IMR-90 (cell line): ENCODE data around the gene BRD3. TPM values are rescaled to one million over a fixed set of nuclear protein-coding genes. Genes with fewer than 3 reads are reported as not detected.

Experiments used
- ATAC-seq: fragments of 200-7000 bp; cut with Tn5 transposase; 2 replicates; pipeline ENCODE4 v1.9.1; 2020; ENCODE audit warnings: low read depth, mild to moderate bottlenecking, moderate library complexity
- BruUV-seq: library from RNA; stranded (reverse); fragments of 400-500 nt; replicated peaks from 2 replicates; lab custom pipeline; 2021; lab: Mats Ljungman, UMichigan
- CTCF ChIA-PET: fragments of 300-600 bp; formaldehyde crosslinking; extraction: SDS; loops from one replicate; lab custom pipeline; 2021; ENCODE audit warnings: antibody characterized with exemption; lab: Yijun Ruan, JAX
- POLR2A ChIA-PET: fragments of 300-600 bp; sonication (Branson Sonifier 250); formaldehyde crosslinking; loops from one replicate; lab custom pipeline; 2022; ENCODE audit warnings: antibody characterized with exemption; ENCODE audit not compliant: unreplicated experiment; lab: Charles Lee
- DNase-seq: peaks from one replicate; pipeline ENCODE4 v3.0.0; 2013
- H2AFZ ChIP-seq: replicated peaks from 2 replicates; pipeline ENCODE3; 2013; ENCODE audit warnings: low read length, mild to moderate bottlenecking; ENCODE audit not compliant: poor library complexity
- H2AK5ac ChIP-seq: 2 replicates; pipeline ENCODE4 v1.6.1; 2013; ENCODE audit warnings: low read depth, low read length, inconsistent platforms
- H2AK9ac ChIP-seq: replicated peaks from 2 replicates; pipeline ENCODE3; 2013; ENCODE audit warnings: mild to moderate bottlenecking, low read depth, low read length, moderate library complexity; ENCODE audit not compliant: poor library complexity
- H2BK120ac ChIP-seq: 2 replicates; pipeline ENCODE4 v1.6.1; 2013; ENCODE audit warnings: low read depth, low read length, inconsistent platforms
- H2BK15ac ChIP-seq: 3 replicates; pipeline ENCODE4 v1.6.1; 2013; ENCODE audit warnings: low read depth, low read length, inconsistent platforms
- H2BK20ac ChIP-seq: 2 replicates; pipeline ENCODE4 v1.6.1; 2013; ENCODE audit warnings: low read depth, mild to moderate bottlenecking, inconsistent platforms, low read length, moderate library complexity
- H2BK5ac ChIP-seq: 2 replicates; pipeline ENCODE4 v1.6.1; 2013; ENCODE audit warnings: mild to moderate bottlenecking, low read depth, low read length, inconsistent platforms; ENCODE audit not compliant: poor library complexity, severe bottlenecking
- H3K14ac ChIP-seq: replicated peaks from 2 replicates; pipeline ENCODE4 v1.6.1; 2013; ENCODE audit warnings: low read depth, low read length, inconsistent platforms
- H3K18ac ChIP-seq: 2 replicates; pipeline ENCODE4 v1.6.1; 2013; ENCODE audit warnings: low read depth, low read length, control low read depth
- H3K23ac ChIP-seq: 2 replicates; pipeline ENCODE4 v1.6.1; 2013; ENCODE audit warnings: low read depth, low read length, inconsistent platforms
- H3K27ac ChIP-seq: 2 replicates; pipeline ENCODE4 v1.5.1; 2013; ENCODE audit warnings: mild to moderate bottlenecking, control low read depth, low read length; ENCODE audit not compliant: insufficient read depth
- H3K27me3 ChIP-seq: 2 replicates; pipeline ENCODE4 v1.6.1; 2013; ENCODE audit warnings: low read length; ENCODE audit not compliant: control insufficient read depth, insufficient read depth
- H3K36me3 ChIP-seq: 2 replicates; pipeline ENCODE4 v1.6.1; 2013; ENCODE audit warnings: low read length, mixed read lengths; ENCODE audit not compliant: control insufficient read depth, insufficient read depth
- H3K4ac ChIP-seq: 2 replicates; pipeline ENCODE4 v1.6.1; 2013; ENCODE audit warnings: low read depth, low read length, inconsistent platforms
- H3K4me1 ChIP-seq: 2 replicates; pipeline ENCODE4 v1.6.1; 2013; ENCODE audit warnings: low read length, mixed read lengths; ENCODE audit not compliant: control insufficient read depth, insufficient read depth
- H3K4me2 ChIP-seq: 2 replicates; pipeline ENCODE4 v1.6.1; 2013; ENCODE audit warnings: low read depth, mild to moderate bottlenecking, control low read depth, low read length, moderate library complexity
- H3K4me3 ChIP-seq: 2 replicates; pipeline ENCODE4 v1.5.1; 2013; ENCODE audit warnings: low read depth, mild to moderate bottlenecking, control low read depth, low read length, moderate library complexity; ENCODE audit not compliant: insufficient read depth
- H3K56ac ChIP-seq: 2 replicates; pipeline ENCODE4 v1.6.1; 2013; ENCODE audit warnings: low read length, inconsistent platforms; ENCODE audit not compliant: insufficient read depth; ENCODE audit errors: extremely low read depth
- H3K79me1 ChIP-seq, 2 experiments: 2 replicates each; pipeline ENCODE4 v1.6.1; 2013; ENCODE audit warnings: low read length in 2 of 2, inconsistent platforms in 1 of 2, low read depth in 1 of 2
- H3K9ac ChIP-seq: 2 replicates; pipeline ENCODE4 v1.6.1; 2013; ENCODE audit warnings: low read depth, low read length, control low read depth
- H3K9me1 ChIP-seq: 2 replicates; pipeline ENCODE4 v1.6.1; 2013; ENCODE audit warnings: low read length, inconsistent platforms; ENCODE audit not compliant: insufficient read depth
- H3K9me3 ChIP-seq: 2 replicates; pipeline ENCODE4 v1.6.1; 2013; ENCODE audit warnings: low read length; ENCODE audit not compliant: control insufficient read depth, insufficient read depth
- H4K20me1 ChIP-seq: 2 replicates; pipeline ENCODE4 v1.6.1; 2013; ENCODE audit warnings: low read length, inconsistent platforms; ENCODE audit not compliant: insufficient read depth
- H4K5ac ChIP-seq: 2 replicates; pipeline ENCODE4 v1.6.1; 2013; ENCODE audit warnings: mild to moderate bottlenecking, low read depth, low read length, control low read depth
- H4K8ac ChIP-seq, 2 experiments: 2 replicates each; pipeline ENCODE4 v1.6.1; 2013; ENCODE audit warnings: low read depth in 2 of 2, low read length in 2 of 2, control low read depth in 1 of 2, inconsistent platforms in 1 of 2
- H4K91ac ChIP-seq: 2 replicates; pipeline ENCODE4 v1.6.1; 2013; ENCODE audit warnings: low read depth, low read length, inconsistent platforms; ENCODE audit not compliant: insufficient read depth
- BHLHE40 ChIP-seq: fragments of 150-350 bp; IDR thresholded peaks from 2 replicates; pipeline ENCODE4 v1.6.1; 2016; ENCODE audit warnings: mild to moderate bottlenecking, low read depth, low read length
- CTCF ChIP-seq: conservative IDR thresholded peaks from 2 replicates; pipeline ENCODE4 v1.5.1; 2012; ENCODE audit warnings: mild to moderate bottlenecking, low read depth, low read length, improper control_type of control experiment
- MAZ ChIP-seq: IDR thresholded peaks from 2 replicates; pipeline ENCODE4 v1.6.1; 2012; ENCODE audit warnings: low read depth, mild to moderate bottlenecking, low read length, improper control_type of control experiment, moderate library complexity, borderline replicate concordance
- WGBS, 2 experiments: methylation state at CpG; one replicate each; pipeline versions ENCODE4 v1.1.5 to v1.1.7; 2013; ENCODE audit warnings: missing lambda C conversion rate in 2 of 2; ENCODE audit not compliant: insufficient read length in 1 of 2; ENCODE audit errors: extremely low coverage in 2 of 2; 5-methylcytosine and 5-hydroxymethylcytosine counted together
- dilution Hi-C: fragments of 300-500 bp; cut with HindIII; formaldehyde crosslinking; loops from one replicate; pipeline ENCODE4 v1.14.3; 2018; ENCODE audit warnings: low sequenced_read_pairs; ENCODE audit not compliant: unreplicated experiment
- in situ Hi-C: fragments of 300-500 bp; cut with MboI; formaldehyde crosslinking; loops from 3 replicates; pipeline ENCODE4 v1.14.3; 2019; ENCODE audit warnings: low sequenced_read_pairs, inconsistent platforms, mixed read lengths
- intact Hi-C: fragments of 100-400 bp; cut with micrococcal nuclease; formaldehyde crosslinking; loops from 2 replicates; pipeline ENCODE4 v1.10.0; 2022
- polyA plus RNA-seq, 3 experiments: library from polyadenylated mRNA; depleted of rRNA; stranded (reverse); fragments of >200 nt; gene quantifications; 2 replicates each; pipeline ENCODE4 v1.2.3, GENCODE V29; 2012; ENCODE audit warnings: low replicate concordance in 1 of 3
- total RNA-seq: library from RNA; depleted of rRNA; stranded (reverse); fragments of >200 nt; gene quantifications from 2 replicates; pipeline ENCODE4 v1.2.3, GENCODE V29; 2012
- TF ChIP-seq, protein P1 (sequence below): fragments of 150-350 bp; IDR thresholded peaks from 2 replicates; pipeline ENCODE4 v1.6.1; 2016; ENCODE audit warnings: low read depth, mild to moderate bottlenecking, low read length, moderate library complexity, borderline replicate concordance

The BRD3 gene
- total and polyA plus RNA-seq, 2 of the 4 experiments (the other 2 are of a cell fraction): 2.2 to 7.1 TPM

GRCh38 chr9:134031783-134032182 is 36.0 kb downstream of the BRD3 start:
- dilution Hi-C loops: no loop called here
- TF ChIP-seq CTCF (no peak), BHLHE40 (no peak), MAZ (no peak)
- TF ChIP-seq, protein P1, sequence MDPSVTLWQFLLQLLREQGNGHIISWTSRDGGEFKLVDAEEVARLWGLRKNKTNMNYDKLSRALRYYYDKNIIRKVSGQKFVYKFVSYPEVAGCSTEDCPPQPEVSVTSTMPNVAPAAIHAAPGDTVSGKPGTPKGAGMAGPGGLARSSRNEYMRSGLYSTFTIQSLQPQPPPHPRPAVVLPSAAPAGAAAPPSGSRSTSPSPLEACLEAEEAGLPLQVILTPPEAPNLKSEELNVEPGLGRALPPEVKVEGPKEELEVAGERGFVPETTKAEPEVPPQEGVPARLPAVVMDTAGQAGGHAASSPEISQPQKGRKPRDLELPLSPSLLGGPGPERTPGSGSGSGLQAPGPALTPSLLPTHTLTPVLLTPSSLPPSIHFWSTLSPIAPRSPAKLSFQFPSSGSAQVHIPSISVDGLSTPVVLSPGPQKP: no peak

More at GRCh38 chr9:134031783-134032182, 36.0 kb downstream of the BRD3 start:
- ATAC-seq (no peak), DNase-seq (no peak)
- no peak overlapping the region for H2BK15ac ChIP-seq
- H3K4me1 ChIP-seq: no peaks in the 10 kb centered on the region
- H2BK5ac ChIP-seq: no peak overlapping the region
- CTCF ChIA-PET: interaction anchor here (0.6 kb wide), 1 partner anchor 16 kb away, joined by 3 read pairs; no protein-coding TSS in a partner anchor
- no peaks in the 10 kb centered on the region for H3K27me3 ChIP-seq
- no peak overlapping the region for H4K8ac ChIP-seq
- no peak overlapping the region for H3K14ac ChIP-seq
- no peak overlapping the region for H3K23ac ChIP-seq
- H3K9me3 ChIP-seq: no peaks in the 10 kb centered on the region
- no peak overlapping the region for H3K18ac ChIP-seq
- no peak overlapping the region for H2BK20ac ChIP-seq
- no peaks in the 10 kb centered on the region; the same call in 1 of the 2 replicates for H4K20me1 ChIP-seq
- H2BK120ac ChIP-seq: no peak overlapping the region
- H4K5ac ChIP-seq: no peak overlapping the region
- no peak overlapping the region for H3K4ac ChIP-seq
- peaks cover 0 to 5% of the 10 kb centered on the region in 2 experiments; a peak in 3 of 4 replicates for H3K79me1 ChIP-seq
- no peak overlapping the region for H3K4me2 ChIP-seq
- H2AK9ac ChIP-seq: peak overlapping the region; percentile 51
- in situ Hi-C loops: no loop called here
- POLR2A ChIA-PET: no interaction called here
- H2AFZ ChIP-seq: no peak overlapping the region
- H3K56ac ChIP-seq: no peak overlapping the region
- H4K91ac ChIP-seq: no peak overlapping the region
- BruUV-seq: TSS peak; percentile 65
- no peak overlapping the region for H3K27ac ChIP-seq
- peaks cover 62% of the 10 kb centered on the region for H3K36me3 ChIP-seq
- intact Hi-C loops: no loop called here
- H2AK5ac ChIP-seq: no peak overlapping the region
- H3K4me3 ChIP-seq: no peak overlapping the region
- WGBS, 2 experiments: 100% methylated on average over 2 of the region's 14 CpGs; no CpG with 5 or more reads in 1 of the 2 experiments
- peaks cover under 1% of the 10 kb centered on the region; the same call in 1 of the 2 replicates for H3K9me1 ChIP-seq
- H3K9ac ChIP-seq: no peak overlapping the region
